Measurements from ENCODE around the gene DNAAF5.
"Not testable (repeated sequence)": the region's sequence is repeated elsewhere in the genome, so short reads cannot be mapped to it uniquely, and the experiment has no call there.

DNAAF5 gene

GRCh38 chr7:730501-731439 is 4.3 kb downstream of the DNAAF5 start:
- no peak for DNase-seq

GRCh38 chr7:731440-732085 is 5.1 kb downstream of the DNAAF5 start:
- no peak for DNase-seq

- no peak for DNase-seq
These were observed 5.6 kb downstream of the DNAAF5 start for GRCh38 chr7:732094-732541.

- DNase-seq, result no peak
These were observed 6.1 kb downstream of the DNAAF5 start for GRCh38 chr7:732556-732955.

GRCh38 chr7:734214-734613 is 7.7 kb downstream of the DNAAF5 start:
- no peak for DNase-seq

GRCh38 chr7:734808-735207 is 8.3 kb downstream of the DNAAF5 start:
- no peak for DNase-seq

- no peak for DNase-seq
These were observed 11.7 kb downstream of the DNAAF5 start for GRCh38 chr7:738241-738640.

- DNase-seq, result peak; percentile 0
These were observed 12.4 kb downstream of the DNAAF5 start for GRCh38 chr7:738723-739454.

GRCh38 chr7:739455-739982 is 13.0 kb downstream of the DNAAF5 start:
- DNase-seq, result peak; percentile 0

- no peak for DNase-seq
These were observed 13.8 kb downstream of the DNAAF5 start for GRCh38 chr7:739983-740942.

GRCh38 chr7:741191-741671 is 14.7 kb downstream of the DNAAF5 start:
- no peak for DNase-seq

- DNase-seq, result no peak
These were observed 15.4 kb downstream of the DNAAF5 start for GRCh38 chr7:741850-742249.

- DNase-seq, result no peak
These were observed 16.3 kb downstream of the DNAAF5 start for GRCh38 chr7:742791-743190.

GRCh38 chr7:743341-744127 is 17.0 kb downstream of the DNAAF5 start:
- DNase-seq, result not testable (repeated sequence)

- not testable (repeated sequence) for DNase-seq
These were observed 17.6 kb downstream of the DNAAF5 start for GRCh38 chr7:744128-744520.

- DNase-seq, result no peak
These were observed 18.4 kb downstream of the DNAAF5 start for GRCh38 chr7:744854-745430.

GRCh38 chr7:745431-746154 is 19.1 kb downstream of the DNAAF5 start:
- no peak for DNase-seq

GRCh38 chr7:746155-747061 is 19.9 kb downstream of the DNAAF5 start:
- DNase-seq, result no peak

GRCh38 chr7:747186-747585 is 20.7 kb downstream of the DNAAF5 start:
- DNase-seq, result no peak

All from stimulated activated CD4-positive, alpha-beta T cell treated with anti-CD3 and anti-CD28 coated beads, Interleukin-15, amount 100 ng/mL, for 24 hours (primary cell).